Stimulated activated CD8-positive, alpha-beta memory T cell treated with anti-CD3 and anti-CD28 coated beads, Interleukin-4, amount 100 ng/mL, for 48 hours (primary cell): ENCODE results near the gene DCP1A.
"Not testable (repeated sequence)": the region's sequence is repeated elsewhere in the genome, so short reads cannot be mapped to it uniquely, and the experiment has no call there.

Source experiments
- DNase-seq: peaks from one replicate; pipeline ENCODE4 v3.0.0-alpha.2; 2020

Gene DCP1A

GRCh38 chr3:53261712-53262111 is 85.6 kb downstream of the DCP1A start:
- DNase-seq, result no peak

- no peak for DNase-seq
Measured at GRCh38 chr3:53260286-53260785, 87.0 kb downstream of the DCP1A start.

DNA sequence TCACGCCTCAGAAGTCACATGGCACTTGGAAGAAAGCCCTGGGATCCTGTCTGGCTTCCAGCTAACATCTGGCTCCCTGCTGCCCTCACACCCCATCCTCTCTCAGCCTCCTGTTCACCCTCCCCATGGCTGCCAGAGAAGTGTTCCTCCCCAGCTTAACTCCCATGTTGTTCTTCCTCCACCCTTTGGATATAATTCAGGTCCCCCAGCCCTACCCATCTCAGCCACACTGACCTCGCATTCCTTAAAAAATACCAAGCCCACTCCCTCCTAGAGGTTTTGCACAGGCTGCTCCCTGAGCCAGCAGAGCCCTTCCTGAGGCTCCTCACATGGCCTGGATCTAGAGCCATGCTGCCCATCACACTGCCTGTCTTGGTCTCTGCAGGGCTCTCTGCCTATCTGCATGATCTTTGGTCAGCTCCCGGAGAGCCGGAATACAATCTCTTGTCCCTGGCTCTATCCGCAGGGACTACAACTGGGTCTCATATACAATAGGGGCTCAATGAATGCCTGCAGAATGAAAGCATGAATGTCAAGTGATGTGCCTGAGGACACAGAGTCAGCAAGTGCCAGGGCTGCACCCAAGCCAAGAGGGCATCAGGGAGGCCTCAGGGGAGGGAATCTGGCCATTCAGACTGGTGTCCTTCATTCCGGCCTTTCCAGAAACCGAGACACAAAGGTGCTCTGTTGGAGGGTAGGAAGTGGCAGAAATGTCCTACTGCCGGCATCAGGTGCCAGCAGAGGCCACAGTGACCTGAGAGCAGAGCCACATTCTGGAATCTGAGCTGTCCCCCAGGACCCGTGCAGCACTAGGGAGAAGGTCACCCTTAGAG is 87.7 kb downstream of the DCP1A start:
- DNase-seq, result no peak

DNA sequence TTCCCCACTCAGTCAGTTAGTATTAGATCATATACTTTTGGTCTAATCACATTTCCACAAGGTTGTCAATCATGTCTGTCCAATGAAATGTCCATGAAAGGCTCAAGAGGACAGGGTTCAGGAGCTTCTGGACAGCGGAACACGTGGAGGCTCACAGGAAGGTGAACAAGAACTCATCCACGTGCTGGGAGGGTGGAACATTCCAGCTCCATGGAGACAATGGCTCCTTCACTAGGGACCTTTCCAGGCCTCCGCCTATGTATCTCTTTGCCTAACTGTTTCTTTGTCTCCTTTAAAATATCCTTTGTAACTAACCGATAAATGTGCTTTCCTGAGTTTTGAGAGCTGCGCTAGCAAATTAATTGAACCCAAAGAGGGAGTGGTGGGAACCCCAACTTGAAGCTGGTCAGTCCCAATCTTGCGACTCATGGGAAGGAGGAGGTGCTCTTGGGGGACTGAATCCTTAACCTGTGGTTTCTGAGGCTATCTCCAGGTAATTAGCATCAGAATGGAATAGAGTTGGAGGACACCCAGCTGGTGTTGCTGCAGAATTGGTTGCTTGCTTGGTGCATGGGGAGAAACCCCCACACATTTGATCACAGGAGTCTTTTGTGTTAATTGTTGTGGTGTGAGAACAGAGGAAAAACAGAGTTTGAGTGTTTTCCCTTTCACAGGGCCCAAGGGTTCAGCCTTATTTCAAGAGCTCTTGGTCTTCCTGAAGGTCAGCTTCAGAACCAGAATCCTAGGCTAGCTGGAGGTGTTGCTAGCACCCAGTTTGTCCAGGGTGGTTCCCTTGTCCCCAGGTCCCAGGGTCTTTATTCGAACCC is 88.5 kb downstream of the DCP1A start:
- no peak for DNase-seq

- no peak for DNase-seq
Measured at GRCh38 chr3:53257465-53257864, 89.9 kb downstream of the DCP1A start.

- DNase-seq, result no peak
Measured at GRCh38 chr3:53256704-53257055, 90.7 kb downstream of the DCP1A start.

- DNase-seq, result peak; percentile 86
Measured at GRCh38 chr3:53255775-53256703, 91.3 kb downstream of the DCP1A start, which contains the start of gene TKT. Gene TKT, minus strand, starts transcription at chr3:53256022. Its CDS starts 80 bp downstream, at chr3:53255942.

DNA sequence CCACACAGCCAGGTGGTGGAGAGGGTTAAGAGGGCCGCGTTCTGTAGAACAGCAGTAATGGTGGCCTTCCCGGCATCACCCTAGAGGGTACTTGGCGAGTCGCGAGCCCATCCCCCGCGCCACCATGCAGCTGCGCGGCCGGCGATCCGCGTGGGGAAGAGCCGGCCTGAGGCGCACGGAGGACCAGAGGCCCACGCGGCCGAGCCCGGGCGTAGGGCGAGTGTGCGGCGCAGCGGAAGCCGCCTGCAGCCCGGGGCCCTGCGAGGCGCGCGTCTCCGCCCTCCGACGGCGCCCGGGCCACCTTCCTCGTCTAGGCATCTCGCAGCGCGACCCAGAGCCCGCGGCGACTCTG is 91.9 kb downstream of the DCP1A start:
- DNase-seq, result peak; percentile 53

DNA sequence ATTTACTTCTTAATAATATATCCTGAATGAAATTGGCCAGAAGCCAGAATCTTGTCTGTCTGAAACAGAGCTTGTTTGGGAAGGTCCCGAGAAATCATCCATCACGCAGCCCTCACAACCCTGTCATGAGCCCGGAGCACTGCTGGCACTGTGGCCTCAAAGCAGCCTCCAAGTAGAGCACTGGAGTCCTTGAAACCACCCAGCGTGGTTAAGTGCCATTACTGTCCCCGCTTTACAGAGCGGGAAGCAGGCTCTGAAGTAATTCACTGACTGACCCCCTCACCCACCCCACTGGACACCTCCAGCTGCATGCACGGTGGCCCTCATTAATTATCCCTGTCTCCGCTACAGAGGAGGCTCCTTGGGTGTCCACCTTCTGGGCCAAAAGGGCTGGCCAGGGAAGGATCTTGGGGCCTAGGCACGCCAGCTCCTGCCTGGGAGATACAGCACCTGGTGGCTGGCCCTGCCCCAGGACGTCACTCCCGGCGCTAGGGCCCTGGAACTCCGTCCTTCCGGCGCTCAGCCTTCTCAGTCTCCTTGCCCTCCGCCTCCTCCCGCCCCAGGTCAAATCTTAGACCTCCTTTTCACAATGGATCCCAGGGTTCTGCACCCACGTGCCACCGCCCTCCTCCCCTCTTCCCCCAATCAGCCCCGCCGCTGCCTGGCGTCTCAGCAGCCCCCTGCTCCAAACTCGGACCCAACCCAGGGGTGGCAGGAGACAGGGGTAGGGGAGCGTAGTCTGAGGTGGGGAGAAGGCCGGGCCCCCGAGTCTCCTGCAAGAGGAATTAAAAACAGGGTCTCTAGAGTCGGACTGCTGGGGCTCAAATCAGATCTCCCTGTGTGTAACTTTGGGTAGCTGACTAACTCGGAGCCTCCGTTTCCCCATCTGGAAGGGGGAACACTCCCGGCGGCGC is 92.6 kb downstream of the DCP1A start:
- peak; percentile 74 for DNase-seq

GRCh38 chr3:53253707-53254508 is 93.4 kb downstream of the DCP1A start:
- DNase-seq, result no peak

DNA sequence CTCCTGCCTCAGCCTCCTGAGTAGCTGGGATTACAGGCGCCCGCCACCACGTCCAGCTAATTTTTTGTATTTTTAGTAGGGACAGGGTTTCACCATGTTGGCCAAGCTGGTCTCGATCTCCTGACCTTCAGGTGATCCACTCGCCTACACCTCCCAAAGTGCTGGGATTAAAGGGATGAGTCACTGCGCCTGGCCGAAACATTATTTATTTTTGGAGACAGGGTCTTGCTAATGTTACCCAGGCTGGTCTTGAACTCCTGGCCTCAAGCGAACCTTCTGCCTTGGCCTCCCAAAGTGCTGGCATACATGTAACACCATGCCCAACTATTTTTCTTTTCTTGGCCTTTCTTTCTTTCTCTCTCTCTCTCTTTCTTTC is 94.4 kb downstream of the DCP1A start:
- not testable (repeated sequence) for DNase-seq

GRCh38 chr3:53252096-53252946 is 95.0 kb downstream of the DCP1A start:
- no peak for DNase-seq

DNA sequence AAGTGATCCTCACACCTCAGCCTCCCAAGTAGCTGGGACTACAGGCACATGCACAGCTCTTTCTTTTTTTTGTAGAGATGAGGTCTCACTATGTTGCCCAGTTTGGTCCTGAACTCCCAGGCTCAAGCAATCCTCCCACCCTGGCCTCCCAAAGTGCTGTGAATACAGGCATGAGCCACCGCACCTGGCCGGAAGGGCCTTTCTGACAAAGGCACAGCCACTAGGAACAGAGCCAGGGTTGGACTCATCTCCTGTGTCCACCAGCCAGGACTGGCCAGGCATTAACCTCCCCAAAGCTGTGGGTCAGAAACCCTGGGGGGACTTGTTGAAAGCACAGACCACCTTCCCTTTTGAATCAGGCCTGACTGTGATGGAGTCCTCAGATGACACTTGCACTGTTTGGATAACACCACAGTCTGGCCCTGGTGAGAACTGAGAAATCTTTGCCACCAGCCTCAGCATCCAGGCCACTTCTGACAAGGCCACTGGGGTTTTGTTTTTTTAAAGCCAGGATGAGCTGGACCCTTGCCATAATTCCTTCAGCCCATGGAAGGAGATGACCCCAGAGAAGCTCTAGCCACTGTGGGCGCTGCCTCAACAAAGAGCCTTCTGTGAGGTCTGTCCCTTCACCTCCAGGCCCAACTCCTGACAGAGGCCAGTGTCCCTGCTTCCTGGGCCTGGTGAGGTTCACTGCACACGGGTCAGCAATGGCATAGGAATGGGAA is 96.3 kb downstream of the DCP1A start:
- DNase-seq, result no peak

DNA sequence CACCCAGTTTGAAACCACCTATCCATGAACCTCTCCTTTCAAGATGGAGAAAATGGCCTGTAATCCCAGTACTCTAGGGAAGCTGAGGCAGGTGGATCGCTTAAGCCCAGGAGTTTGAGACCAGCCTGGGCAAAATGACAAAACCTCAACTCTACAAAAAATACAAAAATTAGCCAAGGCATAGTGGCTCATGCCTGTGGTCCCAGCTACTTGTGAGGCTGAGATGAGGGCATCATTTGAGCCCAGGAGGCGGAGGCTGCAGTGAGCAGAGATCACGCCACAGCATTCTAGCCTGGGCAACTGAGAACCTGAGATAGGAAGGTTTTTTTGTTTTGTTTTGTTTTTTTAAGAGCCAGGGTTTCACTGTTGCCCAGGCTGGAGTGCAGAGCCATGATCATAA is 96.9 kb downstream of the DCP1A start:
- DNase-seq, result no peak

DNA sequence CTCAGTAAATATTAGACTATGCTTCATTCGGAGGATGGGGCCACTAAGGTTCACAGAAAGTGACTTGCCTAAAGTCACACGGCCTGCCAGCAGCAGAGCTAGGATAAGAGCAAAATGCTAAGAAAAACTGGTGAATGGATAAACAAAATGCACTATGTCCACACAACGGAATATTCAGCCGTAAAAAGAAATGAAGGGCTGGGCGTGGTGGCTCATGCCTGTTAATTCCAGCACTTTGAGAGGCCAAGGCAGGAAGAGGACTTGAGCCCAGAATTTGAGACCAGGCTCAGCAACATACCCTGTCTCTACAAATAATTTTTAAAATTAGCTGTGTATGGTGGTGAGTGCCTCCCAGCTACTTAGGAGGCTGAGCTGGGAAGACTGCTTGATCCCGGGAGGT is 99.2 kb downstream of the DCP1A start:
- no peak for DNase-seq

DNA sequence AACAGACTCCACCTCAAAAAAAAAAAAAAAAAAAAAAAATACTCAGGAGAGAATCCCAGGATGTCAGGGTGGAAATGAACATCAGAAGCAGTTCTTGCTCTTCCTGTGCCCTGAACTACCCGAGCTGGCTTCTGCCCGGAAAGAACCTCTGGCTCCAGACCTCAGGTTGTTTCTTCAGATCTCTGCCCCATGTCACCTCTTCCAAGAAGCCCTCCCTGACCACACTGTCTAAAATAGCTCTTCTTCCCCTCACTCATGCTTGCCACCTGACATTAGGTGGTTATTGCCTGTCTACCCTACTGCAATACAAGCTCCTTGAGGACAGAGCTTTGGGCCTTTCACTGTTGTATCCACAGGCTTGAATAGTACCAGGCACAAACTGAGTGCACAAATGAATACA is 99.7 kb downstream of the DCP1A start:
- DNase-seq, result no peak

GRCh38 chr3:53244271-53244670 is 103.1 kb downstream of the DCP1A start:
- DNase-seq, result no peak

DNA sequence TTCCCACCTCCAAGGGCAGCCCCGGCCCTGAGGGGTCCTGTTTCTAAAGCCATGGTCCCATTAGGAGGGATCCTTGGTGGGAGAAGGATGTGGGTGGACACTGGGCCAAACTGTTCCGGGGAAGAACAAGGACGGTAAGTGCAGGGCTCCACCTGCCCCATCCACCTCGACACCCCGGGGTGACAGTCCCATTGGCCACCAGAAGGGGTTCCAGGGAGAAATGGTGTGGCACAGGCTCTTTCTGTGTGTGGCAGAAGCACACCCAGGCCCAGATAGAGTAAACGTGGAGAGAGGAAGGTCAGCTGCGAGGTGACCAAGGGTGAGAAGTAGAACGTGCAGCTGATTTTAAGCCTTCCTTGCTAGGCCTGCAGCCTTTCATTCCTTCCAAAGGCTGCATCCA is 103.6 kb downstream of the DCP1A start:
- DNase-seq, result no peak

GRCh38 chr3:53243165-53243564 is 104.2 kb downstream of the DCP1A start:
- no peak for DNase-seq
